Gastroesophageal sphincter (tissue), 4 donors: ENCODE measurements around the gene NKAIN2. TPM values are rescaled to one million over a fixed set of nuclear protein-coding genes. Genes with fewer than 3 reads are reported as not detected.

ENCODE experiments used
- ATAC-seq: fragments of 150-250 bp; one replicate; pipeline ENCODE4 v1.9.1; 2016; ENCODE audit warnings: mild to moderate bottlenecking, moderate library complexity
- H3K27ac ChIP-seq, 4 donors: fragments of 200-600 bp; sonication (generic) in 3 of 4; 1 replicate in 3 of 4; 2 replicates in 1 of 4; pipeline ENCODE4 v1.5.1; 2016 to 2019
- H3K27me3 ChIP-seq: fragments of 200-600 bp; sonication (generic); one replicate; pipeline ENCODE4 v1.5.1; 2019
- H3K36me3 ChIP-seq, 2 donors: fragments of 200-600 bp; sonication (generic); one replicate each; pipeline ENCODE4 v1.5.1; 2019; ENCODE audit warnings: control low read depth in 1 of 2
- H3K4me1 ChIP-seq, 3 donors: fragments of 200-600 bp; sonication (generic); 1 replicate in 2 of 3; 2 replicates in 1 of 3; pipeline ENCODE4 v1.5.1; 2016 to 2019; ENCODE audit warnings: control low read depth in 2 of 3
- H3K4me3 ChIP-seq, 2 donors: fragments of 200-600 bp; sonication (generic); one replicate each; pipeline ENCODE4 v1.5.1; 2019; ENCODE audit warnings: mild to moderate bottlenecking in 1 of 2, moderate library complexity in 1 of 2
- H3K9me3 ChIP-seq, 3 donors: fragments of 200-600 bp; sonication (generic); one replicate each; pipeline ENCODE4 v1.5.1; 2017 to 2019; ENCODE audit warnings: control low read depth in 2 of 3
- EP300 ChIP-seq: sonication (generic); formaldehyde crosslinking; IDR thresholded peaks from one replicate; pipeline ENCODE4 v1.6.1; 2017; ENCODE audit warnings: antibody characterized with exemption, mild to moderate bottlenecking
- POLR2A ChIP-seq, 2 donors: fragments of 450-650 bp; IDR thresholded peaks; one replicate each; pipeline ENCODE4 v1.6.1; 2017; ENCODE audit warnings: antibody characterized with exemption in 2 of 2, mild to moderate bottlenecking in 2 of 2, moderate library complexity in 1 of 2
- POLR2AphosphoS5 ChIP-seq: sonication (generic); formaldehyde crosslinking; IDR thresholded peaks from one replicate; pipeline ENCODE4 v1.6.1; 2017; ENCODE audit warnings: antibody characterized with exemption
- WGBS, 2 donors: methylation state at CpG; one replicate each; pipeline ENCODE4 v1.1.5; 2018; ENCODE audit warnings: low coverage in 1 of 2; 5-methylcytosine and 5-hydroxymethylcytosine counted together
- total RNA-seq, 4 donors: library from RNA; depleted of rRNA; stranded (reverse); fragments of >200 nt; gene quantifications; one replicate each; pipeline ENCODE4 v1.1.0, GENCODE V29; 2016
- TF ChIP-seq, protein P1 (sequence below), 4 experiments: fragments of 200-600 bp in 2 of 4; fragments of 450-650 bp in 2 of 4; sonication (generic) in 1 of 4; IDR thresholded peaks; one replicate each; pipeline ENCODE4 v1.5.1; 2017 to 2019; ENCODE audit warnings: antibody characterized with exemption in 4 of 4, mild to moderate bottlenecking in 2 of 4, moderate library complexity in 2 of 4

NKAIN2 gene
- total RNA-seq, 4 donors from 2014 or later: 0.23 to 3.2 TPM; not detected in 2

DNA sequence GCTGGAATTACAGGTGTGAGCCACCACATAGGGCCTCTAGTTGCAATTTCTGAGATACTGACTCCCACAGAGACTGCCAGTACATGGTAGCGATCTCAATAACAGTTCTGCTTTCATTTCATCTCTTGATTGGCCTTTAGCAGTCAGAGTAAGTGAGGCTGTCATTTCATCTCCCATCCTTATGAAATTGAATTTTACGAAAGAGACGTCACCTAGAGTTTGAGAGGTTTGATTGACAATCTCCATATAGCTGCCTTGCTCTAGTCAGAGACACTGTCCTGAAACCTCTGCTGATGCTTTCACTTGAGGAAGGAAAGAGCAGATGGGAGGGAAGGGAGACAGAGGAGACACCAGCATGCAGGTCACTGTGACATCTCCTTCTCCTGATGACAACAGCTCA, 466.1 kb downstream of the NKAIN2 start:
- ATAC-seq: no peak
- H3K27ac ChIP-seq: no peak overlapping the region
- H3K4me1 ChIP-seq: no peaks in the 10 kb centered on the region
- no peak overlapping the region for H3K4me3 ChIP-seq
- no peaks in the 10 kb centered on the region for H3K27me3 ChIP-seq
- no peak for TF ChIP-seq POLR2AphosphoS5
- TF ChIP-seq, protein P1, sequence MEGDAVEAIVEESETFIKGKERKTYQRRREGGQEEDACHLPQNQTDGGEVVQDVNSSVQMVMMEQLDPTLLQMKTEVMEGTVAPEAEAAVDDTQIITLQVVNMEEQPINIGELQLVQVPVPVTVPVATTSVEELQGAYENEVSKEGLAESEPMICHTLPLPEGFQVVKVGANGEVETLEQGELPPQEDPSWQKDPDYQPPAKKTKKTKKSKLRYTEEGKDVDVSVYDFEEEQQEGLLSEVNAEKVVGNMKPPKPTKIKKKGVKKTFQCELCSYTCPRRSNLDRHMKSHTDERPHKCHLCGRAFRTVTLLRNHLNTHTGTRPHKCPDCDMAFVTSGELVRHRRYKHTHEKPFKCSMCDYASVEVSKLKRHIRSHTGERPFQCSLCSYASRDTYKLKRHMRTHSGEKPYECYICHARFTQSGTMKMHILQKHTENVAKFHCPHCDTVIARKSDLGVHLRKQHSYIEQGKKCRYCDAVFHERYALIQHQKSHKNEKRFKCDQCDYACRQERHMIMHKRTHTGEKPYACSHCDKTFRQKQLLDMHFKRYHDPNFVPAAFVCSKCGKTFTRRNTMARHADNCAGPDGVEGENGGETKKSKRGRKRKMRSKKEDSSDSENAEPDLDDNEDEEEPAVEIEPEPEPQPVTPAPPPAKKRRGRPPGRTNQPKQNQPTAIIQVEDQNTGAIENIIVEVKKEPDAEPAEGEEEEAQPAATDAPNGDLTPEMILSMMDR (IDR thresholded peaks at IDR 0.05): no peak
- TF ChIP-seq EP300: no peak
- TF ChIP-seq POLR2A (IDR thresholded peaks at IDR 0.05): no peak
- no peaks in the 10 kb centered on the region for H3K9me3 ChIP-seq
- no peaks in the 10 kb centered on the region for H3K36me3 ChIP-seq
- 100% methylated on average over 1 to 3 of the region's 3 CpGs for WGBS, 2 donors

DNA sequence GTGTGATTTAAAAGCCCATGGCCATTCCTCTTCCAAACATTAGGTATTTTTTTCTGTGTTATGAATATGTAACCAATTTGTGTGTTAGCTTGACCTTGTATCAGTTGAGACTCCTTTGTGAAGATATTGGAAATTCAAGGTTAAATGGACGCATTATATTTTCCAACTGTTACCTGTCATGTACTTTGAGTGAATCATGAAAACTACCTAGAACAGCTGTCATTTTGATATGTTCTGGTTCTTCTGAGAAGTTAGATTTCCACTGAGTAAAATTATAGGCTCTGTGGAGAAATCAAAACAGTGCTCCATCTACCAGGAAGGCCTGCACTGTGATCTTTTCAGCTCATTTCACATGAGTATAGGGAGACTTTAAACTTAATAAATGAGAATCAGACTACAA, 470.0 kb downstream of the NKAIN2 start:
- TF ChIP-seq, protein P1 (IDR thresholded peaks at IDR 0.05): no peak
- TF ChIP-seq EP300 (no peak), POLR2A (IDR thresholded peaks at IDR 0.05) (no peak), POLR2AphosphoS5 (no peak)
- no peaks in the 10 kb centered on the region for H3K36me3 ChIP-seq
- H3K4me3 ChIP-seq: no peak overlapping the region
- ATAC-seq: no peak
- H3K9me3 ChIP-seq: no peaks in the 10 kb centered on the region
- no peak overlapping the region for H3K27ac ChIP-seq
- 92 to 100% methylated on average over 1 of the region's 1 CpG for WGBS, 2 donors
- no peaks in the 10 kb centered on the region for H3K27me3 ChIP-seq
- H3K4me1 ChIP-seq: no peaks in the 10 kb centered on the region

DNA sequence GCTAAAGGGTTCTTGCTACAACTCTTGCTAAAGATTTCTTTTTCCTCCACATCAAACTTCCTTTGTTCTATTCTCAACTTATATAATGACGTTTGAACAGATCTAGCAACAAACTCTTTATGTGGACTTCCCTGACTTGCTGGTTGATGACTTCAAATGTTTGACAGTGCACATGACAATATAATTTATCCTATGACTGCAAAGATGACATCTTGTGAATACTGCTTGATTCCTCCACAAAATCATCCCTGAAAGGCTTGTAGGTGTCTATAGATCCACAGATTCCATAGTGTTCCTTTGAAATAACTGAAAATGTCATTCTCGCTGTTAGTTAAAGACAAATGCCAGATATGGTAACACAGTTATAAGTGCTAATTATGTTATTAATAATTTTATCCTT, 478.9 kb downstream of the NKAIN2 start:
- ATAC-seq: no peak
- H3K4me1 ChIP-seq: no peaks in the 10 kb centered on the region
- 89% methylated on average over 1 to 2 of the region's 2 CpGs for WGBS, 2 donors
- TF ChIP-seq, protein P1 (IDR thresholded peaks at IDR 0.05): no peak
- TF ChIP-seq POLR2A (IDR thresholded peaks at IDR 0.05) (no peak), EP300 (no peak), POLR2AphosphoS5 (no peak)
- H3K4me3 ChIP-seq: no peak overlapping the region
- no peaks in the 10 kb centered on the region for H3K36me3 ChIP-seq
- H3K9me3 ChIP-seq: peaks cover 0 to 3% (median 0%) of the 10 kb centered on the region in 3 donors
- H3K27me3 ChIP-seq: no peaks in the 10 kb centered on the region
- no peak overlapping the region for H3K27ac ChIP-seq

DNA sequence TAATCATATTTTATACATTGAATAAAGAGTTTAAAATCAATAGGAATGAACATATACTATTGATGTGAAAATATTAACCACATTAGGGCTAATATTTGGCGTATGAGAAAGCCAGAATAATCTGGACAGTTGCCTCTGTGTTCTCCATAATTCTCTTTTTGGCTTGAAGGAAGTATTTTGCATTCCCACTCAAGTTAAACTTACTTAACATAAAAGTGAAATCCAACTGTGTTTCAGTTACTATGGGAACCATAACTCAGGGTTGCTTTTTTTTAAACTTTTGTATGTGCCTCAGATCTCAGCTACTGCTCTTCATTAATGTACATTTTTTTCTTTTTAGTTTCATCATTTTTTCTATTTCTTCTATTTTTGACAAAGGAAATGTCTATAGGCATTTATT, 479.8 kb downstream of the NKAIN2 start:
- TF ChIP-seq POLR2AphosphoS5: no peak
- TF ChIP-seq, protein P1 (IDR thresholded peaks at IDR 0.05): no peak
- Histone ChIP-seq H3K9me3 (peaks cover 0 to 3% (median 0%) of the 10 kb centered on the region in 3 donors), H3K4me3 (no peak overlapping the region), H3K36me3 (no peaks in the 10 kb centered on the region), H3K27me3 (no peaks in the 10 kb centered on the region), H3K27ac (no peak overlapping the region), H3K4me1 (no peaks in the 10 kb centered on the region)
- WGBS, 2 donors: 47 to 80% methylated on average over 1 of the region's 1 CpG
- no peak for ATAC-seq

DNA sequence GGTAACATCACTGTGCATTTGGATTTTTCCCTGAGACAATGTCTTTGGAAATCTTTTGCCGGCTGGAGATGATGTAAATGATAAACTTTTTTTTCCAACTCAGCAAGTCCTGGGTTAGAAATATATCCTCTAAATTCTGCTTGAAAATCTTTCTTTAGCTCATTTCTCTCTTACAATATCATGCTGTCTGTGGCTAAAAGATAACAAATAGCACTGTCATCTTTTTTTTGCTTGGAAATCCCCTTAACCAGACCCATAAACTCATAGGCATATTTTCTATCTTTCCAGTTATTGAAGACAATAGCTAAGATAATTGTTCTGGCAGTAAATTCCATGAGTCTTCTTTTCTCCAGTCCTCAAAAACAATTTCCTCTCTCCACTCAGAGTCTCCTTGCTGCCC, 481.5 kb downstream of the NKAIN2 start:
- no peak overlapping the region for H3K4me3 ChIP-seq
- ATAC-seq: no peak
- H3K36me3 ChIP-seq: no peaks in the 10 kb centered on the region
- 82 to 88% methylated on average over 1 of the region's 1 CpG for WGBS, 2 donors
- TF ChIP-seq, protein P1 (IDR thresholded peaks at IDR 0.05): no peak
- TF ChIP-seq POLR2A (IDR thresholded peaks at IDR 0.05) (no peak), POLR2AphosphoS5 (no peak), EP300 (no peak)
- peaks cover 0 to 3% (median 0%) of the 10 kb centered on the region in 3 donors for H3K9me3 ChIP-seq
- H3K27me3 ChIP-seq: no peaks in the 10 kb centered on the region
- H3K27ac ChIP-seq: no peak overlapping the region
- no peaks in the 10 kb centered on the region for H3K4me1 ChIP-seq
